ENCODE data around the gene LPXN. TPM values are rescaled to one million over a fixed set of nuclear protein-coding genes. Genes with fewer than 3 reads are reported as not detected.

LPXN gene
- polyA plus RNA-seq, 2 of the 4 experiments (the other 2 are of a cell fraction), result 2.5 to 6.6 TPM

DNA sequence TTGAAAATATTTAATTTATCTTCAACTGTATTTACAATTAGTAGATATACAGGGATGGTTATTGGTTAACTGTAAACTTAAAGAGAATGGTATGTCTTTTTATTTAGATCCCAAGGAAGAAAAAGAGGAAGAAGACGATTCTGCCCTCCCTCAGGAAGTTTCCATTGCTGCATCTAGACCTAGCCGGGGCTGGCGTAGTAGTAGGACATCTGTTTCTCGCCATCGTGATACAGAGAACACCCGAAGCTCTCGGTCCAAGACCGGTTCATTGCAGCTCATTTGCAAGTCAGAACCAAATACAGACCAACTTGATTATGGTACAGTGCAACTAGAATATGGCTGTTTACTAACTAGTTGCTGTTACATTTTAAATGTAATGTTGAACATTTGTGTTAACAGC is 34.1 kb upstream of the LPXN start (continued):
- TF ChIP-seq FOSB (CRISPR knock-in tag; IDR thresholded peaks at IDR 0.05) (no peak), CTCF (IDR thresholded peaks at IDR 0.05) (no peak)

GRCh38 chr11:58608331-58608730 is 32.7 kb upstream of the LPXN start:
- H3K27ac ChIP-seq, result no peak overlapping the region
- H3K4me2 ChIP-seq, result no peak overlapping the region
- no peaks in the 10 kb centered on the region for H3K9me3 ChIP-seq
- no peak overlapping the region for H3K4me3 ChIP-seq
- ChIA-PET POLR2A (no interaction called here), CTCF (no interaction called here)
- H3K4me1 ChIP-seq, result peaks cover 17% of the 10 kb centered on the region; the same call in 2 of the 3 replicates
- no peak for FAIRE-seq
- 94% methylated on average over 5 of the region's 5 CpGs for WGBS (ENCODE audit: missing lambda C conversion rate)
- no peak for TF ChIP-seq JUN (IDR thresholded peaks at IDR 0.05)
- TF ChIP-seq NFE2L2 (conservative IDR thresholded peaks at IDR 0.05; ENCODE audit: low read length), result no peak
- no peak for TF ChIP-seq NPAS2 (CRISPR knock-in tag; IDR thresholded peaks at IDR 0.05; ENCODE audit: borderline replicate concordance)
- TF ChIP-seq CEBPB (IDR thresholded peaks at IDR 0.05), result no peak
- TF ChIP-seq, protein P1, sequence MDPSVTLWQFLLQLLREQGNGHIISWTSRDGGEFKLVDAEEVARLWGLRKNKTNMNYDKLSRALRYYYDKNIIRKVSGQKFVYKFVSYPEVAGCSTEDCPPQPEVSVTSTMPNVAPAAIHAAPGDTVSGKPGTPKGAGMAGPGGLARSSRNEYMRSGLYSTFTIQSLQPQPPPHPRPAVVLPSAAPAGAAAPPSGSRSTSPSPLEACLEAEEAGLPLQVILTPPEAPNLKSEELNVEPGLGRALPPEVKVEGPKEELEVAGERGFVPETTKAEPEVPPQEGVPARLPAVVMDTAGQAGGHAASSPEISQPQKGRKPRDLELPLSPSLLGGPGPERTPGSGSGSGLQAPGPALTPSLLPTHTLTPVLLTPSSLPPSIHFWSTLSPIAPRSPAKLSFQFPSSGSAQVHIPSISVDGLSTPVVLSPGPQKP (IDR thresholded peaks at IDR 0.05; ENCODE audit: low read depth, low read length), result no peak
- no peak for TF ChIP-seq JUNB (IDR thresholded peaks at IDR 0.05)
- DNase-seq (ENCODE audit: low read depth in 1 of 2, low spot score in 1 of 2), result no peak
- ATAC-seq, result no peak

DNA sequence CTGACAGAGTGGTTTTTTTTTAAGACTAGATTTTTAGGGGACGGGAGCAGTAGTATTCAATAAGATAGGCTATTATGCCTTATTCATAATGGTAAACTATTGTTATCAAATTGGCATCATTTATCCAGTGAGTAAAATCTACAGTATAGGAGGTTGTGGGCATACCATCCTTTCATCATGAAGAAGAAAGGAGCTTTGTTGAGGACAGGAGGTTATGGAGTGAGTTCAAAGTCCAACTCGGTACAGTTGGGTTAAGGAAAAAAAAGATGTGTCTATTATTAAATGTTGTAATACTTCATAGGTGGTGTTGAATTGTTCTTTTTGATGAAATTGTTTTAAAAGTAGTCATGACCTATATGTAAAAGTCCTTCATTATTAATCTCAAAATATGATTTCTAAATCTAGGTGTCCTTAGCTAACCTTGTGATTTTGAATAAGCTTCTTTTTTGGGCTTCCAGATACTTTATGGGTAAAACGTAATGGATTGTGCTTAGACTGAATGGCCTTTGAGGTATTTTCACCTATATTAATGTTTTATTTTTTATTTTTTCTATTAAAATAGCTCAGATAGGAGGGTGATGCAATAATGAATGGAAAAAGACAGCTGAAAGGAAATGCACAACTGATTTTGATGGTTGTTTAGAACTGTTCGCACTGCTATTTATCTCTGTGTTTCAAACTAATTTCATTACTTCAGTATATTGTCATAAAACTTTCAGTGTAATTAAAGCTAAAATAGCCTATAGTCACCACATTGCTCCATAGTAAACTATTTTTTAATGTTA is 31.5 kb upstream of the LPXN start:
- Histone ChIP-seq H3K4me3 (no peak overlapping the region), H3K4me2 (no peak overlapping the region), H3K27ac (no peak overlapping the region), H3K4me1 (peaks cover 17% of the 10 kb centered on the region; the same call in 2 of the 3 replicates), H3K9me3 (no peaks in the 10 kb centered on the region)
- 91% methylated on average over 4 of the region's 4 CpGs for WGBS (ENCODE audit: missing lambda C conversion rate)
- TF ChIP-seq E2F6 (IDR thresholded peaks at IDR 0.05; ENCODE audit: borderline replicate concordance, low read depth) (no peak), MYC (IDR thresholded peaks at IDR 0.05; ENCODE audit: borderline replicate concordance, low read length) (no peak), CTCF (IDR thresholded peaks at IDR 0.05) (no peak), CEBPB (IDR thresholded peaks at IDR 0.05) (peak in 1 of 2 experiments; percentile 30; a peak in 1 of 4 replicates)
- CTCF ChIA-PET, result interaction anchor here (1.3 kb wide), 2 partner anchors 23 to 46 kb away, joined by 3 to 4 read pairs; no protein-coding TSS in a partner anchor
- no peak for ATAC-seq
- FAIRE-seq, result no peak
- POLR2A ChIA-PET, result interaction anchor here (1.2 kb wide), 1 partner anchor 29 kb away, joined by 3 read pairs; no protein-coding TSS in a partner anchor
- no peak for DNase-seq (ENCODE audit: low read depth in 1 of 2, low spot score in 1 of 2)

DNA sequence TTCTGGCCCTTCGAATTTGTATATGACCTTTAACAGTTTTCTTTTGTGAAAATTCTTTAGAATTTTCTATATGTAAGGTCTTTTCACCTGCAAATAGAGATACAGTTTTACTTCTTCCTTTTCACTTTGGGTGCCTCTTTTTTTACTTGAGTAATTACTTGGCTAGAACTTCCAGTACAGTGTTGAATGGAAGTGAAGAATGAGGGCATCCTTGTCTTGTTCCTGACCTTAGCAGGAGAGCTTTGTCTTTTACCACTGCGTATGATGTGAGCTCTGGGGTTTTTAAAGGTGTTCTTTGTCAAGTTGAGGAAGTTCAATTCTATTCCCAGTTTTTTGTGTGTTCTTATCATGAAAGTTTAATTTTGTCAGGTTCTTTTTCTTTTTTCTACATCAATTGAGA is 24.9 kb upstream of the LPXN start:
- Histone ChIP-seq H3K4me2 (no peak overlapping the region), H3K4me3 (no peak overlapping the region), H3K4me1 (peaks cover 5% of the 10 kb centered on the region; the same call in 2 of the 3 replicates), H3K9me3 (no peaks in the 10 kb centered on the region), H3K27ac (no peak overlapping the region)
- no peak for FAIRE-seq
- TF ChIP-seq RCOR1 (IDR thresholded peaks at IDR 0.05; ENCODE audit: low read depth, low read length), result no peak
- TF ChIP-seq JUNB (IDR thresholded peaks at IDR 0.05), result no peak
- TF ChIP-seq HEYL (CRISPR knock-in tag; IDR thresholded peaks at IDR 0.05), result no peak
- TF ChIP-seq, protein P2, sequence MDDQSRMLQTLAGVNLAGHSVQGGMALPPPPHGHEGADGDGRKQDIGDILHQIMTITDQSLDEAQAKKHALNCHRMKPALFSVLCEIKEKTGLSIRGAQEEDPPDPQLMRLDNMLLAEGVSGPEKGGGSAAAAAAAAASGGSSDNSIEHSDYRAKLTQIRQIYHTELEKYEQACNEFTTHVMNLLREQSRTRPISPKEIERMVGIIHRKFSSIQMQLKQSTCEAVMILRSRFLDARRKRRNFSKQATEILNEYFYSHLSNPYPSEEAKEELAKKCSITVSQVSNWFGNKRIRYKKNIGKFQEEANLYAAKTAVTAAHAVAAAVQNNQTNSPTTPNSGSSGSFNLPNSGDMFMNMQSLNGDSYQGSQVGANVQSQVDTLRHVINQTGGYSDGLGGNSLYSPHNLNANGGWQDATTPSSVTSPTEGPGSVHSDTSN (IDR thresholded peaks at IDR 0.05), result no peak
- TF ChIP-seq POLR2A (IDR thresholded peaks at IDR 0.05; ENCODE audit: low read length), result no peak
- no peak for TF ChIP-seq MAZ (IDR thresholded peaks at IDR 0.05; ENCODE audit: borderline replicate concordance, low read depth, low read length)
- TF ChIP-seq MAFK (IDR thresholded peaks at IDR 0.05; ENCODE audit: partially characterized antibody), result no peak
- TF ChIP-seq RNF2 (IDR thresholded peaks at IDR 0.05; ENCODE audit: borderline replicate concordance, low read depth), result no peak
- TF ChIP-seq KDM5A (IDR thresholded peaks at IDR 0.05), result no peak
- TF ChIP-seq SMC3 (IDR thresholded peaks at IDR 0.05), result no peak
- no peak for TF ChIP-seq FOSB (CRISPR knock-in tag; IDR thresholded peaks at IDR 0.05)
- no peak for TF ChIP-seq TFCP2L1 (CRISPR knock-in tag; IDR thresholded peaks at IDR 0.05)
- TF ChIP-seq EHF (CRISPR knock-in tag; IDR thresholded peaks at IDR 0.05), result no peak
- TF ChIP-seq EP300 (IDR thresholded peaks at IDR 0.05), result no peak
- TF ChIP-seq FOXS1 (CRISPR knock-in tag; IDR thresholded peaks at IDR 0.05), result no peak
- no peak for TF ChIP-seq ZC3H11A (IDR thresholded peaks at IDR 0.05)
- TF ChIP-seq, protein P3, sequence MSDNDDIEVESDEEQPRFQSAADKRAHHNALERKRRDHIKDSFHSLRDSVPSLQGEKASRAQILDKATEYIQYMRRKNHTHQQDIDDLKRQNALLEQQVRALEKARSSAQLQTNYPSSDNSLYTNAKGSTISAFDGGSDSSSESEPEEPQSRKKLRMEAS (IDR thresholded peaks at IDR 0.05), result no peak
- CTCF ChIA-PET, result interaction anchor here (2.2 kb wide), 1 partner anchor 21 kb away, joined by 6 read pairs; the partner anchor contains the start of gene ZFP91
- no peak for ATAC-seq
- DNase-seq (ENCODE audit: low read depth in 1 of 2, low spot score in 1 of 2), result no peak
- 90% methylated on average over 2 of the region's 2 CpGs for WGBS (ENCODE audit: missing lambda C conversion rate)
- POLR2A ChIA-PET, result no interaction called here

All from A549 (cell line).